Activated T-cell treated with anti-CD3 and anti-CD28 coated beads, Interleukin-2, amount 50 U/mL, for 72 hours (primary cell): Measurements from ENCODE around the gene PRR15L. TPM values are rescaled to one million over a fixed set of nuclear protein-coding genes. Genes with fewer than 3 reads are reported as not detected.
"Not testable (repeated sequence)": the region's sequence is repeated elsewhere in the genome, so short reads cannot be mapped to it uniquely, and the experiment has no call there.

Source experiments
- ATAC-seq, 2 donors: fragments of 150-1000 bp; cut with Tn5 transposase; replicated peaks in 1 of 2; 2 replicates each; pipeline ENCODE4 v1.10.0; 2021; ENCODE audit warnings: moderate library complexity in 2 of 2, mild to moderate bottlenecking in 1 of 2
- DNase-seq, 2 donors: peaks; one replicate each; pipeline ENCODE4 v3.0.0; 2021 to 2022; ENCODE audit warnings: mixed read lengths in 1 of 2
- H3K27ac Mint-ChIP-seq: one replicate; pipeline ENCODE4 v1.8.0; 2022; ENCODE audit warnings: mild to moderate bottlenecking, moderate library complexity, mixed read lengths
- H3K27me3 Mint-ChIP-seq: one replicate; pipeline ENCODE4 v1.8.0; 2022; ENCODE audit warnings: low read depth, mixed read lengths
- H3K36me3 Mint-ChIP-seq, 2 donors: one replicate each; pipeline ENCODE4 v1.8.0; 2022; ENCODE audit warnings: mixed read lengths in 2 of 2, mild to moderate bottlenecking in 1 of 2; ENCODE audit not compliant: insufficient read depth in 2 of 2
- H3K4me1 Mint-ChIP-seq: one replicate; pipeline ENCODE4 v1.8.0; 2022; ENCODE audit warnings: low read depth, mixed read lengths
- H3K4me3 Mint-ChIP-seq, 2 donors: one replicate each; pipeline ENCODE4 v1.8.0; 2022; ENCODE audit warnings: mild to moderate bottlenecking in 2 of 2, mixed read lengths in 2 of 2, moderate library complexity in 2 of 2
- H3K9me3 Mint-ChIP-seq, 2 donors: one replicate each; pipeline ENCODE4 v1.8.0; 2022; ENCODE audit warnings: mixed read lengths in 2 of 2
- total RNA-seq, 2 donors: library from RNA; stranded (reverse); gene quantifications; one replicate each; pipeline ENCODE4 v1.2.3, GENCODE V29; 2022

PRR15L gene
- total RNA-seq, 2 donors from 2014 or later = not detected

DNA sequence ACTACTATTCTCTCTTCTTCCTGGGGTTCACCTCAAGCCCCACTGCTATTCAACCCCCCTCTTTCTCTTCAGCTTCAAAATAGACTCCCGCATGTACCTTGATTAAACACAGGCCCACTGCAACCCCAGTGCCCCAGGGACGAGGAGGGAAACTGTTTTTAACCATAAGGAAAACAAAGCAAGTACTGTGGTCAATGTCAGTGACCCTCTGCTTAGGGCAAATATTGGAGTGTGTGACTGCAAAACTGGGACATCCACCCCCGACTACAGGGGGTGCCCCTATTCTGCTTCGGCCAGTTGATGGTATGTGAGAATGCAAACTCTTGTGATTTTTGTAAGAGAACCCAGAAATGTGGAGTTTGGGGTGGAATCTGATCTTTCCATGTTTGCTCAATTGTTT lies 25.8 kb downstream of the PRR15L start:
- no peak overlapping the region for H3K4me3 Mint-ChIP-seq
- no peak overlapping the region for H3K27ac Mint-ChIP-seq
- peaks cover 11% of the 10 kb centered on the region for H3K4me1 Mint-ChIP-seq
- ATAC-seq = no peak
- peaks cover 2 to 6% of the 10 kb centered on the region in 2 donors for H3K36me3 Mint-ChIP-seq
- DNase-seq = no peak
- no peaks in the 10 kb centered on the region for H3K9me3 Mint-ChIP-seq
- H3K27me3 Mint-ChIP-seq = no peaks in the 10 kb centered on the region

DNA sequence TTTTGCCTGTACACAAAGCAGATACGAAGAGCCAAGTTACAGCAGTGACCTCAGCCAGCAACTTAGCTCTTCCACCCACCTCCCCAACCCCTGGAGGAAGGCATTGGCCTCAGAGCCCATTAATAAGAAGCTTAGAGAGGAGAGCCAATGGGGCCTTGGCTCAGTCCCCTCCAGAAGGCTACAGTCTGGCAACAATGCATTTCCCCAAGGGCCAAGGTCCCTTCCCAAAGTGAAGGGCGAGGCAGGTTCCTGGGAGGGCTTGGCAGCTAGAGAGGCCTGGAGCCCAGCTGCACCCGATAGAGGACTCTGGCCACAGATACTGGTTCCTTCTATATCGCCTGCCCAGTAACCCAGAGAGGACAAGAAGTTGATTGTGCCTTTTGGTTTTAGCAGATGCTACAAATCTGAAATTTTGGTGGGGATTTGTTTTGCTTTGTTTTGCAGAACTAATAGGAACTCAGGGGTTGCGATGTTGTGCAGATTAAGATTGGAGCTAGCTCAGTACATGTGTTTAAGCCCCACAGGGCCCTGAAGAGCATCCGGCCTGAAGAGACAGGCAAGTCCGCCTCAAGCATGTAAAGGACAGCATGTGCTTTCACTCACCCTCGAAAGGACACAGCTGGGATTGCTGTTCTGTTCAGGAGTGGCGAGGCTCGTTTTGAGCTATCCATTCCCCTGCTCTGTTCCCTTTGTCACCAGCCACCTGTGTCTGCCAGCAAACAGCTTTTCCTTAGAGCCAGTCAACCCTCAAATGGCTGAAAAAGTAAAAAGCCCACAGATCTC lies 28.3 kb downstream of the PRR15L start:
- DNase-seq = no peak
- Mint-ChIP-seq H3K36me3 (peaks cover 7 to 15% of the 10 kb centered on the region in 2 donors), H3K9me3 (no peaks in the 10 kb centered on the region), H3K4me3 (no peak overlapping the region), H3K27me3 (no peaks in the 10 kb centered on the region), H3K27ac (no peak overlapping the region), H3K4me1 (peaks cover 9% of the 10 kb centered on the region)
- ATAC-seq = no peak

- peak overlapping the region; percentile 2 for H3K27ac Mint-ChIP-seq
- ATAC-seq = no peak
Observed at GRCh38 chr17:47928415-47928814, 29.3 kb downstream of the PRR15L start.

DNA sequence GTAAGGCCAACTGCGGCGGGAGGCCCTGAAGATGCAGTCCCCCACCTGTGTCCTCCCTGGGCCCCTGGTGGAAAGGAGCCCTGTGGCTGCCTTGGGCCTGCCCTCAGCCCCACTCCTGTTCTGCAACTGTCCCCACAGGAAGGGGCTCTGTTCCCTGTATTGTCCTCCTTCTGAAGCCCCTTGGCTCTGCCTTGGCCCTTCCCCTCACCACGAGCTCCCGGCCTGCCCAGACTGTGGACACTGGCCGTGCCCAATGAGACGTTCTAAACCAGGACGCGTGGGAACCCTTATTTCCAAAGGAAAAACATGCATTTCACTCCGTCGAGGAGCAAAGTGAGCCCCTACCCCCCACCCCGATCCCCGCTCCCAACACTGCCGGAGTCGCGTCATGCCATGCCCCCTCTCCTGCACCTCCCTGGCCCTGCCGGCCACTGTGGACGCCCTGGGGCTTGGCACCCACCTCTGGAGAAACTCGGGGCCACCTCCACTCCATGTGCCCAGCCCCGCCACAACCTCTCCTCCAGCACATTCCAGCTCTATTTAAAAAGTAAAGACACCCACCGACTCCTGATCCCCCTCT lies 29.8 kb downstream of the PRR15L start:
- Mint-ChIP-seq H3K27me3 (no peaks in the 10 kb centered on the region), H3K4me1 (peaks cover 9% of the 10 kb centered on the region), H3K9me3 (no peaks in the 10 kb centered on the region), H3K27ac (peak overlapping the region; percentile 2), H3K4me3 (no peak overlapping the region), H3K36me3 (peaks cover 7 to 19% of the 10 kb centered on the region in 2 donors)
- ATAC-seq = no peak
- no peak for DNase-seq

More at GRCh38 chr17:47928415-47928814, 29.3 kb downstream of the PRR15L start:
- DNase-seq = no peak
- peaks cover 7 to 19% of the 10 kb centered on the region in 2 donors for H3K36me3 Mint-ChIP-seq
- no peaks in the 10 kb centered on the region for H3K9me3 Mint-ChIP-seq
- no peak overlapping the region for H3K4me3 Mint-ChIP-seq
- H3K27me3 Mint-ChIP-seq = no peaks in the 10 kb centered on the region
- peaks cover 9% of the 10 kb centered on the region for H3K4me1 Mint-ChIP-seq

DNA sequence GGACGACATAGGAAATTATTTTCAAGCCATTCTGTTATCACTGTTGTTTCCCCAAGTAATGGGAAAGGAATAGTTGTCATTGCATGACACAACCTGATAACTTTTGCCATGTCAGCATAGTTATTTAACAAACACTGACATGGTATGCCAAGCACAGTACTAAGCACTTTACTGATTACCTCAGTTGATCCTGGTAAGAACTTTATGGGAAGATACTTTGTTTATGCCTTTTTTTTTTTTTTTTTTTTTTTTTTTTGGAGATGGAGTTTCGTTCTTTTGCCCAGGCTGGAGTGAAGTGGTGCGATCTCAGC lies 32.0 kb downstream of the PRR15L start:
- Mint-ChIP-seq H3K4me3 (no peak overlapping the region), H3K9me3 (no peaks in the 10 kb centered on the region), H3K36me3 (peaks cover 8 to 21% of the 10 kb centered on the region in 2 donors), H3K4me1 (peaks cover 9% of the 10 kb centered on the region), H3K27ac (no peak overlapping the region), H3K27me3 (no peaks in the 10 kb centered on the region)
- ATAC-seq = no peak
- DNase-seq = no peak

- H3K4me1 Mint-ChIP-seq = peaks cover 9% of the 10 kb centered on the region
- DNase-seq = no peak
- no peak overlapping the region for H3K27ac Mint-ChIP-seq
- H3K27me3 Mint-ChIP-seq = no peaks in the 10 kb centered on the region
- no peaks in the 10 kb centered on the region for H3K9me3 Mint-ChIP-seq
- ATAC-seq = no peak
- H3K36me3 Mint-ChIP-seq = peaks cover 8 to 23% of the 10 kb centered on the region in 2 donors
- no peak overlapping the region for H3K4me3 Mint-ChIP-seq
Observed at GRCh38 chr17:47924785-47925677, 32.7 kb downstream of the PRR15L start.

DNA sequence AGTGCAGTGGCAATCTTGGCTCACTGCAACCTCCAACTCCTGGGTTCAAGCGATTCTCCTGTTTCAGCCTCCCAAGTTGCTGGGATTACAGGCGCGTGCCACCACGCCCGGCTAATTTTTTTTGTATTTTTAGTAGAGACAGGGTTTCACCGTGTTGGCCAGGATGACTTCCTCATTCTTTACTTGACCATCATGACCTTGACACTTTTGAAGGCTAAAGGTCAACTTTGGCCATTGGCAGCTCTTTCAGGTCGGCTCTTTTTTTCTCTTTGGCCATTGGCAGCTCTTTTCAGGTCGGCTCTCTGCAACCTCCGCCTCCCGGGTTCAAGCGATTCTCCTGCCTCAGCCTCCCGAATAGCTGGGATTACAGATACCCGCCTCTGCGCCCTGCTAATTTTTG lies 37.8 kb downstream of the PRR15L start:
- H3K4me1 Mint-ChIP-seq = peaks cover 10% of the 10 kb centered on the region
- not testable (repeated sequence) for H3K9me3 Mint-ChIP-seq, H3K27me3 Mint-ChIP-seq, H3K4me3 Mint-ChIP-seq, ATAC-seq, DNase-seq
- H3K36me3 Mint-ChIP-seq = peaks cover 8 to 11% of the 10 kb centered on the region in 2 donors
- H3K27ac Mint-ChIP-seq = peak overlapping the region; percentile 77

GRCh38 chr17:47918991-47919390 lies 38.7 kb downstream of the PRR15L start:
- Mint-ChIP-seq H3K4me1 (peaks cover 10% of the 10 kb centered on the region), H3K4me3 (no peak overlapping the region), H3K27me3 (no peaks in the 10 kb centered on the region), H3K36me3 (peaks cover 8 to 10% of the 10 kb centered on the region in 2 donors), H3K27ac (no peak overlapping the region), H3K9me3 (no peaks in the 10 kb centered on the region)
- ATAC-seq (no peak), DNase-seq (no peak)

- no peaks in the 10 kb centered on the region for H3K27me3 Mint-ChIP-seq
- H3K27ac Mint-ChIP-seq = no peak overlapping the region
- H3K36me3 Mint-ChIP-seq = peaks cover 7 to 8% of the 10 kb centered on the region in 2 donors
- no peak for DNase-seq
- no peak for ATAC-seq
- H3K4me1 Mint-ChIP-seq = peaks cover 10% of the 10 kb centered on the region
- H3K9me3 Mint-ChIP-seq = no peaks in the 10 kb centered on the region
- no peak overlapping the region for H3K4me3 Mint-ChIP-seq
Observed at GRCh38 chr17:47918006-47918405, 39.7 kb downstream of the PRR15L start.

DNA sequence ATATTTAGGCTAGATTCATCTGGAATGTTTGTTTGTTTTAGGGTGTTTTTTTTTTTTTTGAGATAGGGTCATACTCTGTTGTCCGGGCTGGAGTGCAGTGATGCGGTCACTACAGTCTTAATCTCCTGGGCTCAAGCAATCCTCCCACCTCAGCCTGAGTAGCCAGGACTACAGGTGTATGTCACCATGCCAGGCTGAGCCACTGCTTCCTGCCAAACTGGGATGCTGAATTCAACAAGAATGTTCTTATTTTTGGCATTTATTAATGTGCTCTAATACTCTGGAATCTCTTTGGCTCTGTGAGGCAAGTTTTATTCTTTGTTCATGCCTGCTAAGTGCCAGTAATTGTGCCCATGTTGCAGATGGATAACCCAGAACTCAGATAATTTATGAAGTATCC lies 40.1 kb downstream of the PRR15L start:
- Mint-ChIP-seq H3K27ac (no peak overlapping the region), H3K27me3 (no peaks in the 10 kb centered on the region), H3K36me3 (peaks cover 7 to 8% of the 10 kb centered on the region in 2 donors), H3K4me1 (peaks cover 10% of the 10 kb centered on the region), H3K9me3 (no peaks in the 10 kb centered on the region), H3K4me3 (no peak overlapping the region)
- DNase-seq (no peak), ATAC-seq (no peak)

GRCh38 chr17:47916489-47917208 lies 41.0 kb downstream of the PRR15L start:
- no peaks in the 10 kb centered on the region for H3K27me3 Mint-ChIP-seq
- H3K9me3 Mint-ChIP-seq = no peaks in the 10 kb centered on the region
- no peak for ATAC-seq
- H3K36me3 Mint-ChIP-seq = peaks cover 7 to 8% of the 10 kb centered on the region in 2 donors
- no peak overlapping the region for H3K27ac Mint-ChIP-seq
- no peak overlapping the region for H3K4me3 Mint-ChIP-seq
- peaks cover 10% of the 10 kb centered on the region for H3K4me1 Mint-ChIP-seq
- DNase-seq = no peak

DNA sequence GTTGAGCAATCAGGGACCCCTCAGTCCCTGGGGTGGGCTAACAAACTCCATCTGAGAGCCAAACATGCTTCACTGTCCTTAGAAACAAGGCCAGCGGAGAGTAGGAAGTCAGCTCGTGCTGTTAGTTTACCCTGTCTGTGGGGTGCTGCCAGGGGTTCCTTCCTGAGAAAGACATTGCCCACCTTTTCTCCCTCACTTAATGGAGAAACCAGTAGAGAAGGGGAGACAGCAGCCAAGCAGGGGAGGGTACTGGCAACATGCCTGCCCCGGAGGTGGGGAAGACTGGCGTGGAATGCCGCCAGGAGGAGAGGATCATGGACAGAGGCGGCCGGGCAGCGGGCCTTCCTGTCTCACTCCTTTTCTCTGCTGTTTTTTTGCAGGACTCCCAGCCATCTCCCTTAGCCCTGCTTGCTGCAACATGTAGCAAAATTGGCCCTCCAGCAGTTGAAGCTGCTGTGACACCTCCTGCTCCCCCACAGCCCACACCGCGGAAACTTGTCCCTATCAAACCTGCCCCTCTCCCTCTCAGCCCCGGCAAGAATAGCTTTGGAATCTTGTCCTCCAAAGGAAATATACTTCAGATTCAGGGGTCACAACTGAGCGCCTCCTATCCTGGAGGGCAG lies 41.8 kb downstream of the PRR15L start:
- no peak for DNase-seq
- Mint-ChIP-seq H3K36me3 (peaks cover 7 to 8% of the 10 kb centered on the region in 2 donors), H3K9me3 (no peaks in the 10 kb centered on the region), H3K4me3 (no peak overlapping the region), H3K4me1 (peaks cover 10% of the 10 kb centered on the region), H3K27ac (no peak overlapping the region), H3K27me3 (no peaks in the 10 kb centered on the region)
- ATAC-seq = no peak
